H1 (cell line): ENCODE results near the gene ANKRD27. TPM values are rescaled to one million over a fixed set of nuclear protein-coding genes. Genes with fewer than 3 reads are reported as not detected.

Source experiments
- CHD7 ChIP-seq: fragments of 300-600 bp; sonication (generic); IDR thresholded peaks from 2 replicates; pipeline ENCODE4 v1.7.1; 2012; ENCODE audit warnings: low read length, moderate library complexity, mild to moderate bottlenecking, inconsistent platforms; ENCODE audit not compliant: insufficient replicate concordance
- EZH2 ChIP-seq: fragments of 200-600 bp; sonication (generic); IDR thresholded peaks from 2 replicates; pipeline ENCODE4 v1.7.1; 2012; ENCODE audit warnings: low read depth, mild to moderate bottlenecking, moderate library complexity, low read length, inconsistent platforms; ENCODE audit not compliant: severe bottlenecking
- GABPA ChIP-seq: IDR thresholded peaks from 2 replicates; pipeline ENCODE4 v1.6.1; 2011; ENCODE audit warnings: mild to moderate bottlenecking, low read length, moderate library complexity, borderline replicate concordance; ENCODE audit not compliant: insufficient read depth
- HDAC2 ChIP-seq, 2 experiments: fragments of 300-600 bp in 1 of 2; sonication (generic) in 1 of 2; IDR thresholded peaks; 2 replicates each; pipeline ENCODE4 v1.6.1; 2011 to 2012; ENCODE audit warnings: low read depth in 2 of 2, low read length in 2 of 2, mild to moderate bottlenecking in 2 of 2, moderate library complexity in 2 of 2, borderline replicate concordance in 1 of 2, inconsistent platforms in 1 of 2
- POLR2AphosphoS5 ChIP-seq: IDR thresholded peaks from 2 replicates; pipeline ENCODE4 v1.6.1; 2011; ENCODE audit warnings: low read depth, low read length
- RBBP5 ChIP-seq: IDR thresholded peaks from 2 replicates; pipeline ENCODE4 v1.7.1; 2012; ENCODE audit warnings: low read depth, mild to moderate bottlenecking, inconsistent platforms, low read length, moderate library complexity, borderline replicate concordance
- RXRA ChIP-seq: IDR thresholded peaks from 2 replicates; pipeline ENCODE4 v1.6.1; 2011; ENCODE audit warnings: low read depth, mild to moderate bottlenecking, low read length, moderate library complexity; ENCODE audit not compliant: insufficient read depth
- TAF1 ChIP-seq: IDR thresholded peaks from 2 replicates; pipeline ENCODE4 v1.6.1; 2011; ENCODE audit warnings: mild to moderate bottlenecking, low read depth, low read length
- TBP ChIP-seq: IDR thresholded peaks from 2 replicates; pipeline ENCODE4 v1.6.1; 2011; ENCODE audit warnings: low read depth, low read length, improper control_type of control experiment
- polyA plus RNA-seq, 7 experiments: library from polyadenylated mRNA; depleted of rRNA in 3 of 7; stranded (reverse) in 5 of 7; unstranded in 2 of 7; fragments of >200 nt in 5 of 7; fragments of 200-250 nt in 2 of 7; gene quantifications; 1 replicate in 5 of 7; 2 replicates in 1 of 7; 4 replicates in 1 of 7; pipeline versions ENCODE4 v1.2.1 to v1.2.3, GENCODE V29; 2011 to 2013; ENCODE audit warnings: missing spikeins in 2 of 7, mixed read lengths in 2 of 7
- total RNA-seq: library from RNA; stranded (reverse); fragmentation: NEBNext Ultra II Directional; extraction: Animal tissue kit (Norgen Biotek cat#: 25700); gene quantifications from 2 replicates; pipeline ENCODE4 v1.2.1, GENCODE V29; 2021

The ANKRD27 gene
- total and polyA plus RNA-seq, 2 of the 8 experiments (the other 6 are each of a cell fraction or from before 2014, with no cell fraction given): 27.9 to 55.7 TPM

- no peak for TF ChIP-seq CHD7
- TF ChIP-seq HDAC2 (IDR thresholded peaks at IDR 0.05; ENCODE audit: borderline replicate concordance in 1 of 2, low read depth in 2 of 2, low read length in 2 of 2): no peak
- TF ChIP-seq EZH2: no peak
- no peak for TF ChIP-seq TAF1
- TF ChIP-seq RBBP5: no peak
- TF ChIP-seq TBP: no peak
- TF ChIP-seq RXRA: no peak
- no peak for TF ChIP-seq GABPA
- TF ChIP-seq POLR2AphosphoS5: no peak
These were observed 45.9 kb upstream of the ANKRD27 start (continued) for GRCh38 chr19:32720936-32721250.
